ENCODE measurements around the gene NLK. TPM values are rescaled to one million over a fixed set of nuclear protein-coding genes. Genes with fewer than 3 reads are reported as not detected.
"Not testable (repeated sequence)": the region's sequence is repeated elsewhere in the genome, so short reads cannot be mapped to it uniquely, and the experiment has no call there.

Gene NLK
- total RNA-seq, 4 donors from 2014 or later: 7.7 to 20.8 (median 11.5) TPM

DNA sequence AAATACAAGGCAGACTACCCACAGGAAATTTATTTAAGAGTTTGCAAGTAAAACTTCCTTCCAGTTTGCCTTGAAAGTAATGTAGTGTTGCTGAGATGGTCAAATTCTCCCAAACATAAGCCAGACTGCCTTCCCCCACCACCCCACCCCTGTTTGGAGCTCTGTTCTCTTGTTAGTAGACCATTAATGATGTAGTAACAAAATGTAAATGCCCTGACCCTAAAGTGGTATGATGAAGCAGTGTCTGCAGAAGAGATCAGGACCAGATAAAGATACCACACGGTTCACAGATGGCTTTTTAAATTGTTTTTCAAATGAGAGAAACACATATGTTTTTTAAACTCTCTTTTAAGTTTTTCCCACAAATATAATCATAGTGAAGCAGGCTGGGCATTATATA lies 140.1 kb downstream of the NLK start:
- H3K4me1 ChIP-seq: no peaks in the 10 kb centered on the region
- WGBS: 51% methylated on average over 1 of the region's 1 CpG
- peaks cover 28% of the 10 kb centered on the region for H3K36me3 ChIP-seq
- no peak overlapping the region for H3K4me3 ChIP-seq
- H3K9me3 ChIP-seq: no peaks in the 10 kb centered on the region
- TF ChIP-seq, protein P1, sequence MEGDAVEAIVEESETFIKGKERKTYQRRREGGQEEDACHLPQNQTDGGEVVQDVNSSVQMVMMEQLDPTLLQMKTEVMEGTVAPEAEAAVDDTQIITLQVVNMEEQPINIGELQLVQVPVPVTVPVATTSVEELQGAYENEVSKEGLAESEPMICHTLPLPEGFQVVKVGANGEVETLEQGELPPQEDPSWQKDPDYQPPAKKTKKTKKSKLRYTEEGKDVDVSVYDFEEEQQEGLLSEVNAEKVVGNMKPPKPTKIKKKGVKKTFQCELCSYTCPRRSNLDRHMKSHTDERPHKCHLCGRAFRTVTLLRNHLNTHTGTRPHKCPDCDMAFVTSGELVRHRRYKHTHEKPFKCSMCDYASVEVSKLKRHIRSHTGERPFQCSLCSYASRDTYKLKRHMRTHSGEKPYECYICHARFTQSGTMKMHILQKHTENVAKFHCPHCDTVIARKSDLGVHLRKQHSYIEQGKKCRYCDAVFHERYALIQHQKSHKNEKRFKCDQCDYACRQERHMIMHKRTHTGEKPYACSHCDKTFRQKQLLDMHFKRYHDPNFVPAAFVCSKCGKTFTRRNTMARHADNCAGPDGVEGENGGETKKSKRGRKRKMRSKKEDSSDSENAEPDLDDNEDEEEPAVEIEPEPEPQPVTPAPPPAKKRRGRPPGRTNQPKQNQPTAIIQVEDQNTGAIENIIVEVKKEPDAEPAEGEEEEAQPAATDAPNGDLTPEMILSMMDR (IDR thresholded peaks at IDR 0.05): no peak
- TF ChIP-seq POLR2AphosphoS5 (IDR thresholded peaks at IDR 0.05) (no peak), EP300 (IDR thresholded peaks at IDR 0.05) (no peak), POLR2A (IDR thresholded peaks at IDR 0.05) (no peak)
- no peaks in the 10 kb centered on the region for H3K27me3 ChIP-seq
- H3K27ac ChIP-seq: no peak overlapping the region
- DNase-seq (ENCODE audit: low spot score in 2 of 2): no peak

DNA sequence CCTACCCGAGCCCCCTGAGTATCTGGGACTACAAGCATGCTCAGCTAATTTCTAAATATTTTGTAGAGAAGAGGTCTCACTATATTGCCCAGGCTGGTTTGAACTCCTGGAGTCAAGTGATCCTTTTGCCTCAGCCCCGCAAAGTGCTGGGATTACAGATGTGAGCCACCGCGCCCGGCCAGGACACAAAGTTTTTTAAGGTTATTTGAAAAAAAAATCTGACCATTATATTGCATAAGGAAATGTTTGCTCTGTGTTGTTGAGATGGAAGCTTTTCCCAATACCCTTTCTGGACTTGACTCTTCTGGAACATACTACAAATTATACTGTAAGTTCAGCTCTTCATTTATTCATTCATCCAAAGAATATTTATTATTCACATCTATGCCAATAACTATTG lies 143.2 kb downstream of the NLK start:
- no peak overlapping the region for H3K27ac ChIP-seq
- no peak for TF ChIP-seq POLR2A (IDR thresholded peaks at IDR 0.05)
- TF ChIP-seq POLR2AphosphoS5 (IDR thresholded peaks at IDR 0.05): no peak
- no peak for TF ChIP-seq EP300 (IDR thresholded peaks at IDR 0.05)
- TF ChIP-seq, protein P1 (IDR thresholded peaks at IDR 0.05): no peak
- H3K9me3 ChIP-seq: no peaks in the 10 kb centered on the region
- DNase-seq (ENCODE audit: low spot score in 2 of 2): no peak
- H3K4me1 ChIP-seq: peaks cover 4% of the 10 kb centered on the region
- 97% methylated on average over 5 of the region's 5 CpGs for WGBS
- H3K4me3 ChIP-seq: no peak overlapping the region
- peaks cover 31% of the 10 kb centered on the region for H3K36me3 ChIP-seq
- no peaks in the 10 kb centered on the region for H3K27me3 ChIP-seq

DNA sequence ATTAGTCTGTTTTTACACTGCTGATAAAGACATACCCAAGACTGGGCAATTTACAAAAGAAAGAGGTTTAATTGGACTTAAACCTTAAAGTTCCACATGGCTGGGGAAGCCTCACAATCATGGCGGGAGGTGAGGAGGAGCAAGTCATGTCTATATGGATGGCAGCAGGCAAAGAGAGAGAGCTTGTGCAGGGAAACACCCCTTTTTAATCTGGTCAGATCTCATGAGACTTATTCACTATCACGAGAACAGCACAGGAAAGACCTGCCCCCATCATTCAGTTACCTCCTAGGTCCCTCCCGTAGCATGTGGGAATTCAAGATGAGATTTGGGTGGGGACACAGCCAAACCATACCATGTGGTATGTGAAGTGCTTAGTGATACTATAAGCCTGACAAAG lies 144.0 kb downstream of the NLK start:
- 99% methylated on average over 3 of the region's 3 CpGs for WGBS

DNA sequence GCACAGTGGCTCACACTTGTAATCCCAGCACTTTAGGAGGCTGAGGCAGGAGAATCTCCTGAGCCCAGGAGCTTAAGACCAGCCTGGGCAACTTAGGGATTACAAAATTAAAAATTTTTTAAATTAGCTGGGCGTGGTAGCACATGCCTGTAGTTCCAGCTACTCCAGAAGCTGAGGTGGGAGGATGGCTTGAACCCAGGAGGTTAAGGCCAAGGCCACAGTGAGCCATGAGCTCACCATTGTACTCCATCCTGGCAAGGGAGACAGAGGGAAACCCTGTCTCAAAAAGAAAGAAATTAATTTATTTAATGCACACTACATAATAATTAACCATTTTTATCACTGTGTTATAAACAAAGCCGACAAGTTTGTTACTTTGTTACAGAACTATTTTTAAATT lies 145.5 kb downstream of the NLK start:
- DNase-seq (ENCODE audit: low spot score in 2 of 2): no peak
- 83% methylated on average over 2 of the region's 2 CpGs for WGBS
- no peak overlapping the region for H3K4me3 ChIP-seq
- no peak overlapping the region for H3K27ac ChIP-seq
- TF ChIP-seq EP300 (IDR thresholded peaks at IDR 0.05) (no peak), POLR2AphosphoS5 (IDR thresholded peaks at IDR 0.05) (no peak), POLR2A (IDR thresholded peaks at IDR 0.05) (no peak)
- TF ChIP-seq, protein P1 (IDR thresholded peaks at IDR 0.05): no peak
- H3K36me3 ChIP-seq: peaks cover 27% of the 10 kb centered on the region
- no peaks in the 10 kb centered on the region for H3K27me3 ChIP-seq
- peaks cover 4% of the 10 kb centered on the region for H3K4me1 ChIP-seq
- no peaks in the 10 kb centered on the region for H3K9me3 ChIP-seq

More for the DNA sequence above, 144.0 kb downstream of the NLK start:
- not testable (repeated sequence) for DNase-seq (ENCODE audit: low spot score in 2 of 2); H3K4me1 ChIP-seq; H3K4me3 ChIP-seq; H3K27ac ChIP-seq; H3K27me3 ChIP-seq; H3K9me3 ChIP-seq
- H3K36me3 ChIP-seq: peaks cover 27% of the 10 kb centered on the region

DNA sequence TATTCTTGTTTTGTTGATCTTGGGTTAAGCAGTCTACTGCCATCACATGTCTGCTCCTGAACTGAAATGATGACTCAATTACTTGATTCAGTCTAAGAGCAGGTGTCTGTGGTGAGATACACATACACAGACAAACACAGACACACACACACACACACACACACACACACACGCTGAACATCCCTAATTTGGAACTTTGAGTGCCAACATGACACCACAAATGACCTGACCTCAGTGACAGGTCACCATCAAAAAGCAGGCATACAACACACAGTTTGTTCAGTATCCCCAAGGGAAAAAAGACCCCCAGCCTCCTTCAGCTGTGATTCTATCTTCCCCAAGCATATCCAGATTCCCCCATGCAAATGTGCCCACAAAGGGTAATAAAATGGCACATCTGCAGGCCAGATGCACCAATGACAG lies 146.4 kb downstream of the NLK start:
- peaks cover 27% of the 10 kb centered on the region for H3K36me3 ChIP-seq
- H3K4me3 ChIP-seq: no peak overlapping the region
- DNase-seq (ENCODE audit: low spot score in 2 of 2): no peak
- TF ChIP-seq, protein P1 (IDR thresholded peaks at IDR 0.05): no peak
- no peak for TF ChIP-seq EP300 (IDR thresholded peaks at IDR 0.05)
- TF ChIP-seq POLR2AphosphoS5 (IDR thresholded peaks at IDR 0.05): no peak
- no peak for TF ChIP-seq POLR2A (IDR thresholded peaks at IDR 0.05)
- H3K27me3 ChIP-seq: no peaks in the 10 kb centered on the region
- H3K27ac ChIP-seq: no peak overlapping the region
- H3K4me1 ChIP-seq: peaks cover 4% of the 10 kb centered on the region
- 54% methylated on average over 1 of the region's 1 CpG for WGBS
- H3K9me3 ChIP-seq: no peaks in the 10 kb centered on the region

DNA sequence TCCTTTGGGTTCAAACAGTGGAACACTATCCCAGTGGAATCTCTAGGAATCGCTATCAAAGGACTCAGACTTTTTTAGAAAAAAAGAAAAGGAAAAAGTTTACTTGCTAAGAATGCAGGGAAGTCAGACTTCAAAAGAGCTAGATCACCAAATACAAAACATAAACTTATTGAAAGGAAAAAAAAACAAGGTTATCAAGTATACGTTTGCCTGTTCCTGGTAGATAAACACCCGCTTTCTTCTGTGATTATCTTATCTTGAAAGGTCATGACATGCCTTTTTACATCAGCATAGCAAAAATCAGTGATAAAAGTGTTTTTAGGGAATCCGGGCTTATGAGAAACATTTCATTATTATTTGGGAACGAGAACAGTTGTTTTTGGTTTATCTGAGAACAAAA lies 147.2 kb downstream of the NLK start:
- peaks cover 24% of the 10 kb centered on the region for H3K36me3 ChIP-seq
- no peak overlapping the region for H3K27ac ChIP-seq

More for the DNA sequence above, 147.2 kb downstream of the NLK start:
- no peaks in the 10 kb centered on the region for H3K9me3 ChIP-seq
- H3K27me3 ChIP-seq: no peaks in the 10 kb centered on the region
- TF ChIP-seq POLR2A (IDR thresholded peaks at IDR 0.05): no peak
- no peak for TF ChIP-seq POLR2AphosphoS5 (IDR thresholded peaks at IDR 0.05)
- TF ChIP-seq EP300 (IDR thresholded peaks at IDR 0.05): no peak
- TF ChIP-seq, protein P1 (IDR thresholded peaks at IDR 0.05): no peak
- H3K4me1 ChIP-seq: peaks cover 4% of the 10 kb centered on the region
- H3K4me3 ChIP-seq: no peak overlapping the region
- no peak for DNase-seq (ENCODE audit: low spot score in 2 of 2)
- WGBS: 77% methylated on average over 5 of the region's 5 CpGs

Data from suprapubic skin (tissue), 4 donors.